Glutamatergic neuron (in vitro differentiated cells): ENCODE results near the gene PDK2. TPM values are rescaled to one million over a fixed set of nuclear protein-coding genes. Genes with fewer than 3 reads are reported as not detected.

Source experiments
- DNase-seq: peaks from one replicate; pipeline ENCODE4 v3.0.0; 2022
- H3K27ac Mint-ChIP-seq: one replicate; pipeline ENCODE4 v1.8.0; 2020; ENCODE audit warnings: mild to moderate bottlenecking, mixed read lengths, inconsistent platforms; ENCODE audit not compliant: unreplicated experiment
- H3K27me3 Mint-ChIP-seq: one replicate; pipeline ENCODE4 v1.8.0; 2020; ENCODE audit warnings: mild to moderate bottlenecking, moderate library complexity, mixed read lengths, inconsistent platforms; ENCODE audit not compliant: unreplicated experiment
- H3K36me3 Mint-ChIP-seq: one replicate; pipeline ENCODE4 v1.8.0; 2020; ENCODE audit warnings: mild to moderate bottlenecking, mixed read lengths, inconsistent platforms; ENCODE audit not compliant: unreplicated experiment
- H3K4me1 Mint-ChIP-seq: one replicate; pipeline ENCODE4 v1.8.0; 2020; ENCODE audit warnings: mild to moderate bottlenecking, low read depth, mixed read lengths, inconsistent platforms; ENCODE audit not compliant: unreplicated experiment
- H3K4me3 Mint-ChIP-seq: one replicate; pipeline ENCODE4 v1.8.0; 2020; ENCODE audit warnings: mild to moderate bottlenecking, mixed read lengths, inconsistent platforms; ENCODE audit not compliant: unreplicated experiment
- H3K9me3 Mint-ChIP-seq: one replicate; pipeline ENCODE4 v1.8.0; 2020; ENCODE audit warnings: mild to moderate bottlenecking, moderate library complexity, mixed read lengths, inconsistent platforms; ENCODE audit not compliant: unreplicated experiment
- total RNA-seq: library from RNA; stranded (reverse); fragmentation: NEBNext Ultra II Directional; extraction: Animal tissue kit (Norgen Biotek cat#: 25700); gene quantifications from one replicate; pipeline ENCODE4 v1.2.1, GENCODE V29; 2021; ENCODE audit not compliant: unreplicated experiment
- TF ChIP-seq, protein P1 (sequence below): fragments of 200-600 bp; sonication (generic); IDR thresholded peaks from one replicate; pipeline ENCODE4 v1.5.0; 2021; ENCODE audit not compliant: partially characterized antibody, unreplicated experiment

PDK2 gene
- total RNA-seq, 1 donor from 2014 or later = 36.9 TPM

DNA sequence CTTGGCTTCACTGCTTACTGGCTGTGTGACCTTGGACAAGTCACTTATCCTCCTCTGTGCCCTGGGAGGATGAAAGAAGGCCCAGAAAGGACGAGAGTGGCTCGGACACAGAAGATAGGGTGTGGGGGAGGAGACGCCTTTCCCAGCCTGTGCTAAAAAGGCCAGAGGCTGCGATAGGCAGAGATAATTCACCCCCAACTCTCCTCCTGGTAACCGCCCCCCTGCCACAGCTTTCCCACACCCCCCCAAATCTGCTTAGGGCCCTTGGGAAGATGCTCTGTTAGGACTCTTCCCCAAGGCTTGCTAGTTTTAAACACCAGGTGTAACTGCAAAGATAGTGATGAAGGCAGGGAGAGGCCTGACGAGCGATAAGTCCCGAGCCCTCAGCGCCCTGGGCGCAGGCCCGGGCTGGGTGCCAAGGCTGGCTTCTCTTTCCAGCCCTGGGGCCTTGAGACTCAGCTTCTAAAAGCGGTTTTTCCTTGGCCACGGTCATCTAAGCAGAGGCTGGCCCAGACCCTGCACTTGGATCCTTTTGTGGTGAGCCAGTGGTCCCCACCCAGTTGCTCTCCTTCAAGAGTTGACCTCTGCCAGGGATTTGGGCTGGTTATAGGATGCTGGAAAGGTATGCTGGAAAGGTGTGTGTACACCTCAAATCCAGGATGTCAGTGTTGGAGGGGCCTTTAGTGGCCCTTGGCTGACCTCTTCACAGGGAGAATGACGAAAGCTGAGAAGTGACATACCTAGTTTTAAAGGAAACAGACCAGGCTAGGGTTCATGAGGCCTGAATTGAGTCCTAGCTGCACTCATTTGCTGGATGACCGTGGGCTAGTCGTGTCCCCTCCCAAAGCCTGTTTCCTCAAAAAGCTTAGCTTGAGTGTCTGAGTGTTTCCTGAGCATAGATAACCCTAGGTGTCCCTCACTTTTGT is 58.8 kb downstream of the PDK2 start:
- H3K27ac Mint-ChIP-seq = no peak overlapping the region
- H3K9me3 Mint-ChIP-seq = peaks cover 5% of the 10 kb centered on the region
- H3K4me3 Mint-ChIP-seq = no peak overlapping the region
- no peak for DNase-seq
- H3K4me1 Mint-ChIP-seq = peaks cover 2% of the 10 kb centered on the region
- TF ChIP-seq, protein P1, sequence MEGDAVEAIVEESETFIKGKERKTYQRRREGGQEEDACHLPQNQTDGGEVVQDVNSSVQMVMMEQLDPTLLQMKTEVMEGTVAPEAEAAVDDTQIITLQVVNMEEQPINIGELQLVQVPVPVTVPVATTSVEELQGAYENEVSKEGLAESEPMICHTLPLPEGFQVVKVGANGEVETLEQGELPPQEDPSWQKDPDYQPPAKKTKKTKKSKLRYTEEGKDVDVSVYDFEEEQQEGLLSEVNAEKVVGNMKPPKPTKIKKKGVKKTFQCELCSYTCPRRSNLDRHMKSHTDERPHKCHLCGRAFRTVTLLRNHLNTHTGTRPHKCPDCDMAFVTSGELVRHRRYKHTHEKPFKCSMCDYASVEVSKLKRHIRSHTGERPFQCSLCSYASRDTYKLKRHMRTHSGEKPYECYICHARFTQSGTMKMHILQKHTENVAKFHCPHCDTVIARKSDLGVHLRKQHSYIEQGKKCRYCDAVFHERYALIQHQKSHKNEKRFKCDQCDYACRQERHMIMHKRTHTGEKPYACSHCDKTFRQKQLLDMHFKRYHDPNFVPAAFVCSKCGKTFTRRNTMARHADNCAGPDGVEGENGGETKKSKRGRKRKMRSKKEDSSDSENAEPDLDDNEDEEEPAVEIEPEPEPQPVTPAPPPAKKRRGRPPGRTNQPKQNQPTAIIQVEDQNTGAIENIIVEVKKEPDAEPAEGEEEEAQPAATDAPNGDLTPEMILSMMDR = no peak
- no peaks in the 10 kb centered on the region for H3K36me3 Mint-ChIP-seq
- peaks cover 7% of the 10 kb centered on the region for H3K27me3 Mint-ChIP-seq

- H3K27ac Mint-ChIP-seq = no peak overlapping the region
- no peaks in the 10 kb centered on the region for H3K36me3 Mint-ChIP-seq
- no peak overlapping the region for H3K4me3 Mint-ChIP-seq
These were observed 59.5 kb downstream of the PDK2 start for GRCh38 chr17:50154604-50155003.

DNA sequence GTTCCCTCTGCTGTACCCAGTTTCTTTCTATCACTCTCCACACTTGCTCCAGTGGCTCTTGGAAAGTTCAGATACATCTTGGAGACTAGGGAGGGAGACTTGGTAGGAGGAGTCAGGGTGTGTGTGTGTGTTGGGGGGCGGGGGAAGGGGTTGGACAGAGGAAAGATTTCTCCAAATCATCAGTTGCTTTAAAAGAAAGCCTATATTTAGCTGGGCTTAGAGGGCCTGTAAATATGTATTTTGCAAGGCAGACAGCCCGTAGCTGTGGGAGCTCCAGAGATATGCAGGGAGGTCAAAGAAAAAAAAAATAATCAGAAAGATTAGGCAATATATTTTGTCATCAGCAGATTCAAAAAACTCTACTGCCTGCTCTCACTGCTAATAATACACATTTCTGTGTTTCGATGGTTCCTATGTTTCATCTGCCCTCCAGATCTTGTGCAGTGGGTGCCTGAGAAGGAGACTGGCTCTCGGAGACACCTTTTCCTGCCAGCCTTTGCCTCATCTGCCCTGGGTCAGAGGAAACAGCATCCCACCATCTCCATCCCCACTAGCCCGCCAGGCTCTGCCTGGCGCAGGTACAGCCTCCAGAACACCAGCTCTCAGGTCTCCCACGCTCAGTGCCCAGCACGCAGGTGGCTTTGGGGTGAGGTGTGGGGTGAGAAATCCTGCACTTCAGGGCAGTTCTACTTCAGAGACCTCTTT is 60.1 kb downstream of the PDK2 start:
- Mint-ChIP-seq H3K36me3 (no peaks in the 10 kb centered on the region), H3K27ac (no peak overlapping the region), H3K9me3 (peaks cover 7% of the 10 kb centered on the region), H3K4me1 (peaks cover 2% of the 10 kb centered on the region), H3K27me3 (peaks cover 7% of the 10 kb centered on the region), H3K4me3 (no peak overlapping the region)
- DNase-seq = no peak
- TF ChIP-seq, protein P1 = no peak

More at GRCh38 chr17:50154604-50155003, 59.5 kb downstream of the PDK2 start:
- no peak for DNase-seq
- Mint-ChIP-seq H3K9me3 (peaks cover 5% of the 10 kb centered on the region), H3K27me3 (peaks cover 7% of the 10 kb centered on the region), H3K4me1 (peaks cover 2% of the 10 kb centered on the region)
- TF ChIP-seq, protein P1 = no peak

DNA sequence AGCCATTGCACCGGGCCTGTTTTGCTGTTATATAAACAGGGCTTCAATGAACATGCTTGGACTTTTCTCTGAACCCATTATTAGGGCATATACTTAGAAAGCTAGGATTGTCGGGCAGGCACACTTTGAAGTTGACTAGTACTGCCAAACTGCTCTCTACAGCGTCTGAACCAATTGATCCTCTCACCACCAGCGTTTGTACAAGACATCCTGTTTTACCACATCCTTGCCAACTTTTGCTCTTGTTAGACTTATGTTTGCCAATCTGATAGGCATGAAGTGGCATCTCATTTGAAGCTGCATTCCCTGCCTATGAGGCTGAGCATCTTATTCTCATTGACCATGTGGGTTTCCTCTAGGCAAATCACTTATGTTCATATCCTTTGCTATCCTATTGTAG is 62.7 kb downstream of the PDK2 start:
- TF ChIP-seq, protein P1 = no peak
- Mint-ChIP-seq H3K9me3 (peaks cover 2% of the 10 kb centered on the region), H3K4me1 (peaks cover 14% of the 10 kb centered on the region), H3K27me3 (peaks cover 9% of the 10 kb centered on the region), H3K4me3 (no peak overlapping the region), H3K36me3 (no peaks in the 10 kb centered on the region), H3K27ac (no peak overlapping the region)
- no peak for DNase-seq
